Globus pallidus (tissue), 1 donor: ENCODE data around the gene EXOSC5.
A peak's percentile ranks its signal among the peaks of the same experiment; 100 is the strongest.
"Not testable (repeated sequence)": the region's sequence is repeated elsewhere in the genome, so short reads cannot be mapped to it uniquely, and the experiment has no call there.

ENCODE experiments used
- DNase-seq: peaks from one replicate; pipeline ENCODE4 v3.0.0-alpha.2; 2015; ENCODE audit warnings: low spot score

The EXOSC5 gene

DNA sequence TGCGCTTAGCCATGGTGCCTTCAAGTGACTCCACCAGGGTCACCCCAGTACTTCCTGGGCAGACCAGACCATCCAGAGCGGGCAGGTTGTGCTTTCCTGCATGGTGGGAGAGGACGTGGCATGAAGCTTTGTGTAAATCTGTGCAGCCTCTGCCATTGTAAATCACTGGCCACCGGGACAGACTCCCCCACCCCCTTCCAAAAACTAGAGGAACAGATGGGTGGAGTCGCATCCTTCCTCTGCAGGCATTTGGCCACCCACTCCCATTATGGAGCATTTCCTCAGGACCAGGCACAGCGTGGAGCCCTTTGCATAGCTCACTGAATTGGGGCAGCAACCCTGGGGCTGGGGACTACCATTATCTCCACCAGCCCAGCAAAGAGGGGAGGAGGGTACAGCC lies 8.6 kb upstream of the EXOSC5 start:
- DNase-seq = no peak

DNA sequence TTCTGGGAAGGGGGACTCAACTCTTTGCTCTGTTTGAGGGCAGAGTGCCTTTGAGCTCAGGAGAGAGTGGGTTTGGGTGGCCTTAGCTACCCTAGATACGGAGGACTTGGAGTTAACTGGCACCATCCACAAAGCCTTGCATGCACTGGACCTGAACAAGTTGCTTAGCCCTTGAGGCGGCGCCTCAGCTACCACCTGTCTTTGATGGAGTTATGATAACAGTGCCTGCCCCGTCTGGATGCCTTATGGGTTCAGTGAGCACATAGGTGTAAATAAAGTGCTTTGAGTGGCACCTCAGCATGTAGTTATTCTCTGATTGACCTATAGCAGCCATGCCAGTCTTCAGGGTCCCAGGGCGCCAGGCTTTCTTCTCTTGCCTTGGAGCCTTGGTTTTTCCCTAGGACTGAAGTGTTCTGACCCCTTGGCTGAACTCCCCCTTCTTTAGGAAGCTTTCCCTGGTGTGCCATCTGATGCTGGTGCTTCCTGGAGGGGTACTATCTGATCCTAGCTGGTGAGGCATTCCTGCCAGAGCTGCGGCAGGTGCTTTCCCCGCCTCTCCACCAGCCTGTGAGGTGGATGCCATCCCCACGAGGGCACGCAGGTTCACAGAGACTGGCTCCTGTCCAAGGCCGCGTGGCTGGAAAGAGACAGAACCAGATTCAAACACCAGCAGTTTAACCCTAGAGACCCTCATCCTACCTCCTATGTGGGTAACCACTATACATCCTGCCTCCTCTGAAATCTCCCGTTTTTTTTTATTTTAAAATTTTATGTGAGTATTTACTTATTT lies 6.2 kb upstream of the EXOSC5 start:
- DNase-seq = no peak

DNA sequence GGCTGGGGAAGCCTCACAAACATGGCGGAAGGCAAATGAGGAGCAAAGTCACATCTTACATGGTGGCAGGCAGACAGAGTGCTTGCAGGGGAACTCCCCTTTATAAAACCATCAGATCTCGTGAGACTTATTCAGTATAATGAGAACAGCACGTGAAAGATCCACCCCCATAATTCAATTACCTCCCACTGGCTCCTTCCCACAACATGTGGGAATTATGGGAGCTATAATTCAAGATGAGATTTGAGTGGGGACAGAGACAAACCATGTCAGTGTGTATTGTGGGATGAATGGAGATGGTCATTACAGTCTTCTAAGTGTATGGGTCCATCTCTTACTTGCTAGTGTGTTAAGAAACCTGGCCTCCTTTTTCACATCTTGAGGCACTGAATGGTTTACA lies 4.9 kb upstream of the EXOSC5 start:
- DNase-seq = no peak

DNA sequence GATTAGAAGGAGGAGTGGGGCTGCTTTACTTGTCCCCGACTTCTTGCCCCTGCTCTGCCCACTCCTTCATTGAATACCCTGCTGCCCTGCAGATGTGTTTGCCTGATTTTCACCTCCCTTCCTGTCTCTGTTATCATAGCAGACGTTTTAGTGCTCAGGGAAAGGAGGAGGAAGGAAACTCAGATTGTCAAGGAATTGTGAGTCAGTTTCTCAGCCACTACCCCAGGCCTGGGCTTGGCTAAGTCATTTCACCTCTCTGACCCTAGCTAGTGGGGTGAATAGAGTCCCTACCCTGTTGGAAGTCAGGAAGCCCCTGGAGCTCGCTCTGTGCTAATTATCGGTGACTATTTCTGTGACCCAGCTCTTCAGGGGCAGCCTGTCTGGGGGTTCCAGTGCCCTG lies 4.3 kb upstream of the EXOSC5 start:
- no peak for DNase-seq

DNA sequence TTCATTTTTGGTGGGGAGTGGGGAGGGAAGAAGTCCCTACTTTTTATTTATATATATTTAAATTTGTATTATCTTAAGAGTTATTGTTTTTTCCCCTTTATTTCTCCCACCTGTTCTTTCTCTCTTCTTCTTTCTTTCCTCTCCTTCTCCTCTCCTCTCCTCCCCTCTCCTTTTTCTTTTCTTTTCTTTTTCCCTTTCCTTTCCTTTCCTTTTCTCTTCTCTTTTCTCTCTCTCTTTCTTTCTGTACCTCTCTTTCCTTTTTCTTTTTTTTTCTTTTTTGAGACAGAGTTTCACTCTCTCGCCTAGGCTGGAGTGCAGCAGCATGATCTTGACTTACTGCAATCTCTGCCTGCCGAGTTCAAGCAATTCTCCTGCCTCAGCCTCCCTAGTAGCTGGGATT lies 2.4 kb upstream of the EXOSC5 start:
- DNase-seq = no peak

DNA sequence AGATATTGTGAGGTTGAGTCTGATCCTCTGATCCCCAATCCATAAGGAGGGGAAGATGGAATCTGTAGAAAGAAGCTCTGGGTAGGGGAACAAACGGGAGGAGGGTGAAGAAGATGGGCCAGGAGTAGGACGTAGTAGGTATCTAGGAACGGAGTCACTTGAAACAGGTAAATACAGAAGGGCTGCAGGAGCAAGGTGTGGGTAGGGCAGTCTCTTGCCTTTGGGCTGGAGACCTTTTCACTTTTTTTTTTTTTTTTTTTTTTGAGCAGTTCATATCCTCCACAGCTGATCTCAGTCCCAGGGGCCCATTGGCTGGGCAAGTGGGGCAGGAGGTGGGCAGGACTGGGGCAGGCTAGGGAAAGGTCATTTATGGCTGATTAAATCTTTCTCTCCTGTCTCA lies 1.9 kb upstream of the EXOSC5 start:
- no peak for DNase-seq

DNA sequence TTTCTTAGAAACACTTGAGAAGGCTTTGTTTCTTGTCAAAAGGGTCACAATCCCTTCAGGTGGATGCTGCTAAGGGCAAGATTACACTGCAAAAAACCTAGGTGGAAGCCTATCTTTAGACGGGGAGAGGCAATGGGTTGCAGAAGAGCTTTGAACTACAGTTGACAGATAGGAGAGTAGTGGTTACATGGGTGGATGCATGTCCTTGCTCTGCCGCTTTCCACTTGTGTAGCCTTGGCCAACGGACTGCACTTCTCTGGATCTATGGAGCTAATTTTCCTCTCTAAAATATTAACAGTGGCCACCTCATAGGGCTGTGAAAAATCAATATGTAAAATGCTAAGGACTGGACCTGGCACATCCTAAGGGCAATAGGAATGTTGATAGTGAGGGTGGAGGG lies 1.4 kb upstream of the EXOSC5 start:
- DNase-seq = no peak

DNA sequence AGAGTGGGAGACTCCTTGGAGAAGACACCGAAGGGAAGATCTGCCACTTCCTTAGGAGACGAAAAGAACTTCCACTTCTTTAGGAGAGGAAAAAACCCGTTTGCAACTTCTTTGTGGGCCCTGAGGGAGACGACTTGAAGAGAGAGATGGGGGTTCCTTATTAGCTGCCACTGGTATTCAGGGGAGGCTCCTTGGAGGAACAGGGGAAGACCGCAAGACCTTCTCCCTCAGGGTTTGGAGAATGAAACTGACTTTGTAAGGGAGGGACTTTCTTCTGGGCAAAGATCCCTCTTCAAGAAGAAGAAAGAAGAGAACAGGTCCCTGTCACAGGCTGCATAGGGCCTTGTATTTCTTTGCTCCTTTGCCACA lies 875 bp upstream of the EXOSC5 start:
- no peak for DNase-seq

DNA sequence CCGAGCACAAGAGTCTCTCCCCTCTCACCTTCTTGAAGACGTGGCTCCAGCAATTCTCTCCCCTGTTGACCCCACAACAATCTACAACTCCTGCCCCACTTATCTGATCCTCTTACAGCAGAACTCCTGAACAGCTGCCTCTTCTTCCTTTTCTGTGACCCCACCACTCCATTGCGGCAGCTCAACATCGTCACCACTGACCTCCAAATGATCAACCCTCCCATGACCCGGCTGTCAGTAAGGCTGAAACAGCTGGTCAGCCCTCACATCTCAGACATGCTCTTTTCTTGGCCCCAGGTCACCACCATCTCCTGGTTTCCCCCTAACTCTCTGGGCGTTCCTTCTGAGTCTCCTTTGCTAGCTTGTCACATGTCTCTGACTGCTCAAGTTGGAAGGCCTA lies 1.8 kb downstream of the EXOSC5 start:
- no peak for DNase-seq

DNA sequence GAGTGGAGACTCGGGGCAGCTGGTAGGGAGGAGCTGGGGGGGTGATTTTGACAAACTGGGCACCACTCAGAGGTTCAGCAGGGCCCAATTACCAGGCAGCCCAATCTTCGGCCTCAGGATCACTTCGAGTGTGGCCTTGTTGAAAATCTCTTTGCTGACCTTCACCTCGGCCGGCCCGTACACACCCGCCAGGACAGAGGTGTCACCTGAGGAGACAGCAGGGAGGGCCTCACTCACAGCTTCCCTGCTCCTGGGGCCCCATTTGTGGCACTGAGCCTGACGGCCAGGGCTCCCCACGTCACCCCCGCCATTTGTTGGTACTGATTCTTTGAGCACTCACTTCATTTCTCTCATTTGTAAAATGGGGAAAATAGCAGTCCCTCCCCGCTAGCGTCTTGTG lies 4.4 kb downstream of the EXOSC5 start:
- no peak for DNase-seq

DNA sequence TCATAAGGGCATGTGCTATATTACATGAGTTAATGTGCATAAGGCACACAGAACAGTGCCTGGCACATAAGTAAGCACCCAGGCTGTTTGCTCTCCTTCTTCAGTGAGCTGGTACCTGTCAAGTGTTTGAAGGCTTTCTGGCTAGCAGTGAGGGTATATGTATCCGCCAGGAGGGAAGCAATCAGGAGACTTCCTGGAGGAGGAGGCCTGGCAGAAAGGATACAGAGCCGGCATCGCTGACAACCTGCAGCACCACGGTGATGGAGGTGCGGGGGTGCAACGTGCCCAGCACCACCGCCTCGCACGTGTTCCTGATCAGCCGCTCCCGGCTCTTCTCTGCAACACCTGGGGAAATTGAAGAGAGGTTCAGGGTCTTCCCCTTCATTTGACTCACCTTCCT lies 5.5 kb downstream of the EXOSC5 start:
- DNase-seq = no peak

DNA sequence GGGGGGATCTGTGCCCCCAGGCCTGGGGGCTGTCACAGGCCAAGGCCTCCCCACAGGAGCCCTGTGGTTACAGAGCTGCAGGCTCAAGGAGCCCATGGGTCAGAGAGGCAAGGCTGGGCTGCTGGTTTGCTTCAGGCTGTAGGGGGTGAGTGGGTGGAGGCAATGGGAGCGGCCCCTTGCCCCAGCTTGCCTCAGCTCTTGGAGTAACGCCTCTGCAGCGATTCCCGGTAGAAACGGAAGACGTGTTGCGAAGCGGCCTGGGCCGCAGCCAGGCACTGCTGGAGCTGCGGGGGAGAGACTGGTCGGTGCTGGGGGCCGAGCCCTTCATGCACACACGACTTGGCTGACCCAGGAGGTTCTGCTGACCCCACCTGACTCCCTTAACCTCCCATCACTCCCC lies 10.7 kb downstream of the EXOSC5 start:
- no peak for DNase-seq

DNA sequence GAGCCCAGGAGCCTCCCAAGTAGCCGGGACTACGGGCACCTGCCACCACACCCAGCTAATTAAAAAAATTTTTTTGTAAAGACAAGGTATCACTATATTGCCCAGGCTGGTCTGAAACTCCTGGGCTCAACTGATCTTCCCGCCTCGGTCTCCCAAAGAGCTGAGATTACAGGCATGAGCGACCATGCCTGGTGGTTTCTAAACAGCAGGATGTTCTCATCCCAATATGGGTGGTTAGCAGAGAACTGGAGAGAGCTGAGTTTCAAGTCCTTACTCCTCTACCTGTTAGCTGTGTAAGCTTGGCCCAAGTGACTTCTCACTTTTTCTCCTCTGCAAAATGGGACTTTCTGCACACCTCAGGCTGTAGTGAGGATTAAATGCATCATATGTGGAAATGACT lies 12.8 kb downstream of the EXOSC5 start:
- no peak for DNase-seq

DNA sequence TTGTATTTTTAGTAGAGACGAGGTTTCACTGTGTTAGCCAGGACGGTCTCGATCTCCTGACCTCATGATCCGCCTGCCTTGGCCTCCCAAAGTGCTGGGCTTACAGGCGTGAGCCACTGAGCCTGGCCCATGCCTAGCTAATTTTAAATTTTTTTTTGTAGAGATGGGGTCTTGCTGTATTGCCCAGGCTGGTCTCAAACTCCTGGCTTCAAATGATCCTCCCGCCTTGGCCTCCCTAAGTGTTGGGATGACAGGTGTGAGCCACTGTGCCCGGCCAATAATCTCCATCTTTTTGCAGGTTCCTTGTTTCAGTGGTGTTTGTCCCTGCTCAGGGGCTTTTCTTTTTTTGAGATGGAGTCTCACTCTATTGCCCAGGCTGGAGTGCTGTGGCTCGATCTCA lies 15.6 kb downstream of the EXOSC5 start:
- not testable (repeated sequence) for DNase-seq

DNA sequence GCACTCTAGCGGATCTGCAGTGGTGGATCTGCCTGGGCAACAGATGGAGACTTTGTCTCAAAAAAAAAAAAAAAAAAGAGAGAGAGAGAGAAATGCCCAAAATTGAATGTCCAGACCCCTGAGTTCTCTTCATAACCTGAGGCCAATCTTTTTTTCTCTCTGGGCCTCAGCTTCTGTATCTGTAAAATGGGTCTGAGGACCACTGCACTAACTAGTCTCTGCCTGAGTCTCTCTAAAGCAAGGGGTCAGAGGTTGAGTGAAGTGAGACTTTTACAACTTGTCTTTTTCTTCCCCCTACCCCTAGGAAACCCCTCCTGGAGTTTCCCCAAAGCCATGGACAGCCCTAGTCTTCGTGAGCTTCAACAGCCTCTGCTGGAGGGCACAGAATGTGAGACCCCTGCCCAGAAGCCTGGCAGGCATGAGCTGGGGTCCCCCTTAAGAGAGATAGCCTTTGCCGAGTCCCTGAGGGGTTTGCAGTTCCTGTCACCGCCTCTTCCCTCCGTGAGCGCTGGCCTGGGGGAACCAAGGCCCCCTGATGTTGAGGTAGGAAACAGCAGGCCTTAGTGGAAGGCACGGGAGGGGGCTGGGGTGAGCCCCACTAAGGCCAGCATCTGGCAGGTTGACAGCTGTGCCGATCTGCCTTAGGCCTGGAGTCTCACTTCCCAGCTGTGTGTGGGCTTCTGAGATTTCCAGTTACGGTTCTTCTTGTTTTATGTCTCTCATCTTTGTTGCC lies 19.0 kb downstream of the EXOSC5 start:
- DNase-seq = no peak

DNA sequence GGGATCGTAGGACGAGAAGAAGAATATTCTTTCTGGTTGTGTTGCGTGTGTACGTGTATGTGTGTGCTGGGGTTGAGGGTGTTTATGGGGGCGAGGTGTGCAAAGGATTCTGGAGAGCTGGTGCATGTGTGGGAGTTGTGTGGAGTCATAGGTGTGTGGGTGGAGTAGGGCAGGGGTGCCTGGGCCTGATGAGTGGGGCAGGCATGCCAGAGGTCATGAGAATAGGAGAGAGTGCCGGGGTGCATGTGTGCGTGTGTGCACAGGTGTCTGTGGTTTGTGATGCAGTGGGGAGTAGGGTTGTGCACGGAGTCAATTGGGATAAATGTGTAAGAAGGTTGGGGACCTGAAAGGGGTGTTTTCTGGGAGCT lies 20.2 kb downstream of the EXOSC5 start:
- DNase-seq = no peak

DNA sequence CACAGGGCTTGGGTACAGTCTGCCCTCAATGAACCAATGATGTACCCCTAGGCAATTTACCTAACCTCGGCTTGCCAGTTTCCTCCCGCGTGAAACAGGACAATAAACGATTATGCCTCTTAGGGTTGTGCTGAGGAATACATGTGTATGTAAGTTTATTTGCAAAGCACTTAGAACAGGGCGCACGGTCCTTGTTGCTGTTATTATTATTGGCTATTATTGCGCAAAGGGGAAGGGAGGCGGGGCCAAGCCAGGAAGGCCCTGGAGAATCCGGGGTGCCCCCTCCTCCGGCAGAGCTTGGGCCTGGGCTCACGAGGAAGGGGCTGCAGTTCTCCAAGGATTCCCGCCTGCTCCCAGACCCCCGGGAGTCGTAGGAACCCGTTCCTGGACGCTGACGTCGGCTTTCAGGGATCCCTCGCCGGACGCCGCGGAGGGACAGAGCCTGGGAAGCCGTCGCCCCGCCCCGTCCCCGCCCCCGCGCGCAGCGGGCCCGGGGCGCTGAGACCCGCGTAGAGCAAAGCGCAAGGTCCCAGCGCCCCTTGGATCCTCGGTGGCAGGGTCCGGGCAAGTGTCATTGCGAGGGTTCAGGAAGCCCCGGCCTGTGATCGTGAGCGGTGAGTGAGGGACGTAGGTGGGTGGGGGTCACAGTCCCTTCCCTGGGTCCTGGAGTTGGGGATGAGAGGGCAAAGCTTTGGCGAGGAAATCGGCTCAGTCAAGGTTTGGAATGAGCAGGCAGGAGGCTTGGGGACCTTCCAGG lies 20.7 kb downstream of the EXOSC5 start, which contains the start of gene TMEM91:
Gene TMEM91, plus strand, starts transcription at position 293 of the 757 bp plus-strand sequence. CDS start 1,777 bp downstream, outside the sequence.
- no peak for DNase-seq

DNA sequence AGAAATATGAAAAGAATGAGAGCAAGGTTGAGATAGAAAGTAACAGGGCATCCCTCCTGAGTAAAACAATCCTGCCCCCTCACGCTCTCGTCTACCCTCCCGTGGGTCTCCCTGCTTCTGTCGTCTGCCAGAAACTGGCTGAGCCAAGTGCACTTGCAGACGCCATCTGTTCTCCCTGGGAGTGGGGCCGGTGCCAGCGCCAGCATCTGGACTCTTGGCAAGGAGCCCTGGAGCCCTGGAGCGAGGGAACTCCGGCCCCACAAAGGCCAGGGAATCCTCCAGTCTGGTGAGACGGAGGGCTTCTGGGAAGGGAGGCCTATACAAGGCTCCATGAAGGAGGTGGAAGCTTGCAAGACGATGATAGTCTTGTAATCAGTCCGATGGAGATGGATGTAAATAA lies 23.2 kb downstream of the EXOSC5 start:
- peak; percentile 73 for DNase-seq

DNA sequence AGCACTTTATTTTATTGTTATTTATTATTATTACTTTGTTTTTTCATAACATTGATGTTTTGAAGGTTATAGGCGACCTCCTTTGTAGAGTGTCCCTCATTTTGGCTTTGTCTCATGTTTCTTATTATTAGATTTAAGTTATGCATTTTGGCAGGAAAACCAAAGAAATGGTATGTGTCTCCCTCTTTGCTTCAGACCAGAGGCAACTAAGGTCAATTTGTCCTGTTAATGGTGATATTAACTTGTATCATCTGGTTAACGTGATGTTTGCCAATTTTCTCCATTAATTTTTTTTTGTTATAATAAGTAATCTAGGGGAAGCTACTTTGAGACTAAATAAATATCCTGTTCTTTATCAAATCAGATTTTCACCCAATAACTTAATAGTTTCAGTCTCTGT lies 24.7 kb downstream of the EXOSC5 start:
- DNase-seq = no peak

DNA sequence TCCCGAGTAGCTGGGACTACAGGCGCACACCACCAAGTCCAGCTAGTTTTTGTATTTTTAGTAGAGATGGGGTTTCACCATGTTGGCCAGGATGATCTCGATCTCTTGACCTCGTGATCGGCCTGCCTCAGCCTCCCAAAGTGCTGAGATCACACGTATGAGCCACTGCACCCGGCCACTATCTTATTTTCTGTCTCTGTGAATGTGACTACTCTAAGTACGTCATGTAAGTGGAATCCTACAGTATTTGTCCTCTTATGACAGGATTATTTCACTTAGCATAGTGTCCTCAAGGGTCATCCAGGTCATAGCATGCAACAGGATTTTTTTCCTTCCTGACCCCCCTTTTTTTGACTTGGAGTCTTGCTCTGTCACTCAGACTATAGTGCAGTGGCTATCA lies 25.6 kb downstream of the EXOSC5 start:
- no peak for DNase-seq

DNA sequence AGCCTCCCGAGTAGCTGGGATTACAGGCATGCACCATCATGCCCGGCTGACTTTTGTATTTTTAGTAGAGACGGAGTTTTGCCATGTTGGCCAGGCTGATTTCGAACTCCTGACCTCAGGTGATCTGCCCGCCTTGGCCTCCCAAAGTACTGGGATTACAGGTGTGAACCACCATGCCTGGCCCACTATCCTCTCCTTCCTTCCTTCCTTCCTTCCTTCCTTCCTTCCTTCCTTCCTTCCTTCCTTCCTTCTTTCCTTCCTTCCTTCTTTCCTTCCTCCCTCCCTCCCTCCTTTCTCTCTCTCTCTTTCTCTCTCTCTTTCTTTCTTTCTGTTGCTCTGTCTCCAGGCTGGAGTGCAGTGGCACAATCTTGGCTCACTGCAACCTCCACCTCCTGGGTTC lies 26.0 kb downstream of the EXOSC5 start:
- DNase-seq = not testable (repeated sequence)

DNA sequence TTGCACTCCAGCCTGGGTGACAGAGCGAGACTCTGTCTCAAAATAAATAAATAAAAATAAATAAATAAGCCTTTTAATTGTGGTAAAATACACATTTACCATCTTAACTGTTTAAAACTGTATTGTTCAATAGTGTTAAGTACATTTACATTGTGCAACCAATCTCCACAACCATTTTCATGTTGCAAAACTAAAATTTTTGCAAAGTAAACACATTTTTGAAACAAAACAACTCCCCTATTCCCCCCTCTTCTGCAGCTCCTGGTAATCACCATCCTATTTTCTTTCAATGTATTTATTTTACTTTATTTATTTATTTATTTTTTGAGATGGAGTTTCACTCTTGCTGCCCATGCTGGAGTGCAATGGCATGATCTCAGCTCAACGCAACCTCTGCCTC lies 27.4 kb downstream of the EXOSC5 start:
- no peak for DNase-seq

DNA sequence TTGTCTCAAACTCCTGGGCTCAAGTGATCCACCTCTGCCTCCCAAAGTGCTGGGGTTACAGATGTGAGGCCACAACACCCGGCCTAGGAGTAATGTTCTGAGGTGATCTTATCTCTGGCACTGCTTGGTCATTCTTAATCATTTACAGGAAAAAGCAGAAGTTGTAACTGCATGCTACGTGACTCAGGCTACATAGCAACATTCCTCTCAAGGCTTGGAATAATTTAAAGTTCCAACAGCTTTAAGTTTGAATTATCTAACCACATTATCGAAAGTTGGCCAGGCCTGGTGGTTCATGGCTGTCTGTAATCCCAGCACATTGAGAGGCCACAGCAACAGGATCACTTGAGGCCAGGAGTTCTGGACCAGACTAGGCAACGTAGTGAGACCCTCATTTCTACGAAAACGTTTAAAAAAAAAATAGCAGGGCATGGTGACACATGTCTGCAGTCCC lies 29.3 kb downstream of the EXOSC5 start:
- DNase-seq = no peak
